ENCODE results near the gene ITIH1.

The ITIH1 gene

GRCh38 chr3:52782412-52783210, 5.2 kb downstream of the ITIH1 start:
- no peak for TF ChIP-seq CTCF (IDR thresholded peaks at IDR 0.05; ENCODE audit: insufficient read depth, missing control alignments)
- DNase-seq (ENCODE audit: insufficient read length, low spot score): no peak
- FAIRE-seq: no peak

GRCh38 chr3:52783211-52783555, 5.8 kb downstream of the ITIH1 start:
- no peak for TF ChIP-seq CTCF (IDR thresholded peaks at IDR 0.05; ENCODE audit: insufficient read depth, missing control alignments)
- no peak for DNase-seq (ENCODE audit: insufficient read length, low spot score)
- FAIRE-seq: no peak

GRCh38 chr3:52784021-52784621, 6.7 kb downstream of the ITIH1 start:
- FAIRE-seq (no peak), DNase-seq (ENCODE audit: insufficient read length, low spot score) (no peak)
- TF ChIP-seq CTCF (IDR thresholded peaks at IDR 0.05; ENCODE audit: insufficient read depth, missing control alignments): no peak

- FAIRE-seq (no peak), DNase-seq (ENCODE audit: insufficient read length, low spot score) (no peak)
- TF ChIP-seq CTCF (IDR thresholded peaks at IDR 0.05; ENCODE audit: insufficient read depth, missing control alignments): no peak
These were observed 7.7 kb downstream of the ITIH1 start for GRCh38 chr3:52784931-52785590.

- no peak for FAIRE-seq
- no peak for DNase-seq (ENCODE audit: insufficient read length, low spot score)
- TF ChIP-seq CTCF (IDR thresholded peaks at IDR 0.05; ENCODE audit: insufficient read depth, missing control alignments): no peak
These were observed 9.2 kb downstream of the ITIH1 start for GRCh38 chr3:52786330-52787215.

GRCh38 chr3:52787246-52787645, 9.8 kb downstream of the ITIH1 start:
- no peak for FAIRE-seq

More at GRCh38 chr3:52787246-52787645, 9.8 kb downstream of the ITIH1 start:
- TF ChIP-seq CTCF (IDR thresholded peaks at IDR 0.05; ENCODE audit: insufficient read depth, missing control alignments): no peak
- DNase-seq (ENCODE audit: insufficient read length, low spot score): no peak

Measured in D721Med (cell line).